Smooth muscle cell (in vitro differentiated cells): ENCODE measurements around the gene RPTOR. TPM values are rescaled to one million over a fixed set of nuclear protein-coding genes. Genes with fewer than 3 reads are reported as not detected.

Experiments used
- DNase-seq: peaks from one replicate; lab custom pipeline; 2025; ENCODE audit not compliant: unreplicated experiment; lab: John Stamatoyannopoulos, UW
- H2AFZ ChIP-seq: fragments of 200-600 bp; sonication (generic); 2 replicates; pipeline ENCODE4 v1.6.0; 2016; ENCODE audit warnings: antibody characterized with exemption, low read depth, mild to moderate bottlenecking
- H3F3A ChIP-seq: fragments of 200-600 bp; sonication (generic); 2 replicates; pipeline ENCODE4 v1.6.0; 2017; ENCODE audit warnings: antibody characterized with exemption, low read depth
- H3K27ac ChIP-seq: fragments of 200-600 bp; sonication (generic); 2 replicates; pipeline ENCODE4 v1.5.1; 2016; ENCODE audit warnings: low read depth, mild to moderate bottlenecking
- H3K27me3 ChIP-seq: fragments of 200-600 bp; sonication (generic); 2 replicates; pipeline ENCODE4 v1.6.1; 2016; ENCODE audit warnings: low read depth, mild to moderate bottlenecking
- H3K36me3 ChIP-seq: fragments of 200-600 bp; sonication (generic); 2 replicates; pipeline ENCODE4 v1.5.1; 2016; ENCODE audit warnings: low read depth
- H3K4me1 ChIP-seq: fragments of 200-600 bp; sonication (generic); 2 replicates; pipeline ENCODE4 v1.5.1; 2016; ENCODE audit warnings: low read depth
- H3K4me2 ChIP-seq: fragments of 200-600 bp; sonication (generic); 2 replicates; pipeline ENCODE4 v1.6.0; 2016; ENCODE audit warnings: mild to moderate bottlenecking
- H3K4me3 ChIP-seq: fragments of 200-600 bp; sonication (generic); 2 replicates; pipeline ENCODE4 v1.5.1; 2016; ENCODE audit warnings: mild to moderate bottlenecking
- H3K79me2 ChIP-seq: fragments of 200-600 bp; sonication (generic); 2 replicates; pipeline ENCODE4 v1.6.0; 2016; ENCODE audit warnings: low read depth, mild to moderate bottlenecking
- H3K9ac ChIP-seq: fragments of 200-600 bp; sonication (generic); 2 replicates; pipeline ENCODE4 v1.6.0; 2016; ENCODE audit warnings: low read depth
- H3K9me3 ChIP-seq: fragments of 200-600 bp; sonication (generic); replicated peaks from 2 replicates; pipeline ENCODE4 v1.5.1; 2016; ENCODE audit warnings: low read depth
- H4K20me1 ChIP-seq: fragments of 200-600 bp; sonication (generic); 2 replicates; pipeline ENCODE4 v1.6.0; 2016; ENCODE audit warnings: low read depth
- CTCF ChIP-seq: fragments of 200-600 bp; sonication (generic); IDR thresholded peaks from 2 replicates; pipeline ENCODE4 v1.5.1; 2017; ENCODE audit warnings: borderline replicate concordance, mild to moderate bottlenecking, antibody characterized with exemption; ENCODE audit not compliant: insufficient read depth, poor library complexity, severe bottlenecking
- WGBS: methylation state at CpG from one replicate; pipeline ENCODE4 v1.1.7; 2016; ENCODE audit warnings: low lambda C conversion rate; 5-methylcytosine and 5-hydroxymethylcytosine counted together
- polyA plus RNA-seq: library from polyadenylated mRNA; unstranded; fragments of >200 nt; fragmentation: Nextera tagmentation; extraction: Ambion mirVana; gene quantifications from 2 replicates; pipeline ENCODE4 v1.2.1, GENCODE V29; 2016
- total RNA-seq: library from RNA; depleted of rRNA; stranded (reverse); fragments of >200 nt; gene quantifications from 2 replicates; pipeline ENCODE4 v1.2.3, GENCODE V29; 2014

Gene RPTOR
- total and polyA plus RNA-seq, 2 experiments from 2014 or later = 10.6 to 12.2 TPM

GRCh38 chr17:80876950-80877728 is 332.5 kb downstream of the RPTOR start:
- H3K36me3 ChIP-seq = no peaks in the 10 kb centered on the region
- DNase-seq = no peak
- no peaks in the 10 kb centered on the region for H3K79me2 ChIP-seq
- TF ChIP-seq CTCF = no peak
- WGBS = 92% methylated on average over 32 of the region's 32 CpGs
- no peak overlapping the region for H3K4me2 ChIP-seq
- peaks cover 6% of the 10 kb centered on the region for H3F3A ChIP-seq
- H3K4me3 ChIP-seq = no peak overlapping the region
- no peak overlapping the region for H3K27ac ChIP-seq
- no peak overlapping the region for H3K9ac ChIP-seq
- peaks cover 2% of the 10 kb centered on the region for H4K20me1 ChIP-seq
- no peaks in the 10 kb centered on the region for H3K9me3 ChIP-seq
- no peak overlapping the region for H2AFZ ChIP-seq
- peaks cover 14% of the 10 kb centered on the region for H3K4me1 ChIP-seq
- H3K27me3 ChIP-seq = no peaks in the 10 kb centered on the region

- 95% methylated on average over 14 of the region's 14 CpGs for WGBS
- Histone ChIP-seq H3K79me2 (no peaks in the 10 kb centered on the region), H3K9ac (no peak overlapping the region), H3K9me3 (no peaks in the 10 kb centered on the region), H4K20me1 (peaks cover 2% of the 10 kb centered on the region), H3K4me2 (no peak overlapping the region), H3K27ac (no peak overlapping the region), H3K27me3 (no peaks in the 10 kb centered on the region), H3K36me3 (no peaks in the 10 kb centered on the region), H3K4me3 (no peak overlapping the region), H2AFZ (no peak overlapping the region), H3F3A (peaks cover 6% of the 10 kb centered on the region), H3K4me1 (peaks cover 14% of the 10 kb centered on the region)
- no peak for DNase-seq
- TF ChIP-seq CTCF = no peak
These were observed 333.2 kb downstream of the RPTOR start for GRCh38 chr17:80877729-80878303.

GRCh38 chr17:80878876-80879722 is 334.5 kb downstream of the RPTOR start:
- Histone ChIP-seq H3K27me3 (no peaks in the 10 kb centered on the region), H4K20me1 (no peaks in the 10 kb centered on the region), H3K4me1 (peaks cover 2% of the 10 kb centered on the region), H3K9ac (no peak overlapping the region), H2AFZ (no peak overlapping the region), H3K4me2 (no peak overlapping the region), H3F3A (no peaks in the 10 kb centered on the region), H3K9me3 (no peaks in the 10 kb centered on the region), H3K27ac (no peak overlapping the region), H3K36me3 (no peaks in the 10 kb centered on the region), H3K4me3 (no peak overlapping the region), H3K79me2 (no peaks in the 10 kb centered on the region)
- no peak for TF ChIP-seq CTCF
- DNase-seq = no peak
- 94% methylated on average over 30 of the region's 31 CpGs for WGBS
